ENCODE results near the gene LDLRAD4.

GRCh38 chr18:13514558-13514957, 296.0 kb downstream of the LDLRAD4 start:
- TF ChIP-seq REST (IDR thresholded peaks at IDR 0.05; ENCODE audit: low read depth) (no peak), FOXM1 (IDR thresholded peaks at IDR 0.05; ENCODE audit: borderline replicate concordance, low read depth) (no peak), TAF1 (IDR thresholded peaks at IDR 0.05; ENCODE audit: low read depth) (no peak), CREB1 (IDR thresholded peaks at IDR 0.05; ENCODE audit: low read depth) (no peak), CEBPB (IDR thresholded peaks at IDR 0.05) (no peak), TCF12 (IDR thresholded peaks at IDR 0.05; ENCODE audit: low read depth) (no peak), ZBTB7A (IDR thresholded peaks at IDR 0.05; ENCODE audit: low read depth) (no peak), NFIC (IDR thresholded peaks at IDR 0.05) (no peak), TEAD4 (IDR thresholded peaks at IDR 0.05) (no peak), MAX (IDR thresholded peaks at IDR 0.05) (no peak), RAD21 (IDR thresholded peaks at IDR 0.05; ENCODE audit: low read depth) (no peak), EGR1 (IDR thresholded peaks at IDR 0.05) (no peak), EP300 (IDR thresholded peaks at IDR 0.05; ENCODE audit: borderline replicate concordance) (no peak)
